Stimulated activated CD8-positive, alpha-beta memory T cell treated with anti-CD3 and anti-CD28 coated beads, Interleukin-12 subunit alpha, Interleukin-12 subunit beta, amount 100 ng/mL, for 24 hours (primary cell): ENCODE measurements around the gene CHN2.

Source experiments
- DNase-seq: peaks from one replicate; pipeline ENCODE4 v3.0.0-alpha.2; 2020; ENCODE audit errors: extremely low read depth

CHN2 gene

DNA sequence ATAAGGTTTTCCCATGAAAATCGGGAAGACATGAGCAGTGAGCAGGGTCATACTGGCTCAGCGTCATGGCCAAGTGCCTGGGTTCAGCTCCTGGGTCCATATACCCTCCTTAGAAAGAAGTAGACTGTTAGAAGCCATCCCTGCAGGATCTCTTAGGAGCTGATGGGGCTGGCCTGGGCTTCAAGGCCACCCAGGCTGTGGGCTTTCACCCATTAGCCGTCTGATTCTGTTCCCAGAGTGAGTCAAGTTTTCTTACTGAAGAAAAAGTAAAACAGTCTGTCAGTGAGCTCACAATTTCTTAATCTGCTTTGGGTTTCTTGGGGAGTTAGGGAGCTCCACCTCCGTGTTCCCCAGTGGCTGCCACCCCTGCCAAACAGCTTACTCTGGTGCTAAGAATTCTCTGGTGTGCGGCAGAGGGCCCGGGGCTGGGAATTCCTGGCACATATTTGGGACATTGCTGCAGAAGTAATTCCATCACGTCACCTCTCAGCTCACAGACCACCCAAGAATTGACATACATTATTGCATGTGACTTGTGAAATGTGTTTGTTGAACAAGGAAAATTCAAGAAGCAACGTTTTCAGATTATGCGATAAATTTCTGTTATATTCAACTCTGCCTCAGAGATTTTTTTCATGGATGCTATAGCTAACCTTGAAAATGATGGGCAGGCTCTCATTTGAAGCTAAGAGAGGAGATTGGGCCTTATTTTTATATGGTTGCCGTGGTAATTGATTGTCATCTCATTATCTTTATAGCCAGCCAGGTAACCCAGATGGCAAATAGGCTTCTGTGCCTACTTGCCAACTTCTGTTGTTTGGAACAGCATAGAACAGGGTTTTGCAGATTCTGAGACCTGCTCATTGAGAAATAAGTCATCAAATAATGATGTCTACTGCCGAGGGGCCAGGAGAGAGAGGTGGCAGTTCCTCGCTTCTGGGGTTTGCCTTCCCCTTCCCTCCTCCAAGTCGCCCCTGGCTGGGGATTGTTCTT is 166.4 kb downstream of the CHN2 start:
- DNase-seq = no peak

GRCh38 chr7:29362380-29362779 is 167.8 kb downstream of the CHN2 start:
- DNase-seq = no peak

- DNase-seq = no peak
Measured at GRCh38 chr7:29363636-29364425, 169.3 kb downstream of the CHN2 start.

GRCh38 chr7:29364661-29365060 is 170.1 kb downstream of the CHN2 start:
- no peak for DNase-seq

DNA sequence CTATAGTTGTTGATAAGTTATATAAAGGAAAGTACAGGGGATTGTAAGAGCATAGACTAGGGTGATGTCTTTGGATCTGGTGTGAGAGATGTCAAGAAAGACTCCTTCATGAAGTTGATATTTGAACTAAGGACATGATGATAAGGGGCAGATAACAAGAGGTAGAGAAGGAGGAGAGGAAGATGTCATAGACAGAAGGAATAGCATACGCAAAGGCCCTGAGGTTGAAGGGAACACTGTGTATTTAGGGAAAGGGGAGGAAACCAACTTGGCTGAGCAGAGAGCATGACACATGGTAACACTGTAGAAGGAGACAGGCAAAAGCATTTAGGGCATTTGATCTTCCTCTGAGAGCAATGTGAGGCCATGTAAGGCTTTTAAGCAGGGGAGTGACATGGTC is 170.8 kb downstream of the CHN2 start:
- DNase-seq = no peak

- no peak for DNase-seq
Measured at GRCh38 chr7:29367784-29368183, 173.2 kb downstream of the CHN2 start.

- DNase-seq = no peak
Measured at GRCh38 chr7:29369909-29370488, 175.4 kb downstream of the CHN2 start.

DNA sequence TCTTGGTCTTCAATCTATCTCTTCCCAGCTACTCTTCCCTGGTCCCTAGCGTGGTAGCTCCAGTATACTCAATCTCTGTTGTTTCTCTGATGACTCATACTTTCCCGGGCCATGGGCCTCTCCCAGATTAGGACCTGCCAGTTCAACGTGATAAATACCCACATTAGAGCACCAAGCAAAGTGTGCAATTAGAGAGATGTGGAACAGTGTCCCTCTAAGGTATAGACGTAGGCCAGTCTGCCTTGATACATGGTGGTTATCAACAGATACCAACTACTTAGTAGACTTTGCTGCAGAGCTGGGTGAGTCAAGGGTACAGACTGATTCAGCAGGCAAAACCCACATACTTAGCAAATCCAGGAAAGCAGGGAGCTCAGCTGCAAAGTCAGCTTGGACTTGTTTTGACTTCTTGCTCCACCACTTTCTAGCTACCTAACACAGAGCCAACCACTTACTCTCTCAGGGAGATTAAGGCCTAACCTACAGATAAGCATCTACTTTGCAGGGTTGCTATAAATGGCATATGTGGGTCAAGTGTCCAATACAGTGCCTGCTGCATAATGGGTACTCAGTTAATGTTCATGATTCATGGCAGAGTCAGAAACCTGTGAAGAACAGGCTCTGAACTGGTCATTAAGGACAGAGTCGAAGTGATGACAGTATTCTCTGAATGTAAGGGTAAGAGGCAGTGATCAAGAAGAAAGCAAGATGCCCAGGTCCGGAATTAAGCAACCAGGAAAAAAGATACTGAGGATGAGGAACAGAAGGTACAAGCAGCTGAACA is 176.1 kb downstream of the CHN2 start:
- DNase-seq = no peak

GRCh38 chr7:29371472-29371871 is 176.9 kb downstream of the CHN2 start:
- DNase-seq = no peak

GRCh38 chr7:29372351-29373090 is 177.9 kb downstream of the CHN2 start:
- DNase-seq = no peak

GRCh38 chr7:29375641-29376562 is 181.3 kb downstream of the CHN2 start:
- DNase-seq = no peak

DNA sequence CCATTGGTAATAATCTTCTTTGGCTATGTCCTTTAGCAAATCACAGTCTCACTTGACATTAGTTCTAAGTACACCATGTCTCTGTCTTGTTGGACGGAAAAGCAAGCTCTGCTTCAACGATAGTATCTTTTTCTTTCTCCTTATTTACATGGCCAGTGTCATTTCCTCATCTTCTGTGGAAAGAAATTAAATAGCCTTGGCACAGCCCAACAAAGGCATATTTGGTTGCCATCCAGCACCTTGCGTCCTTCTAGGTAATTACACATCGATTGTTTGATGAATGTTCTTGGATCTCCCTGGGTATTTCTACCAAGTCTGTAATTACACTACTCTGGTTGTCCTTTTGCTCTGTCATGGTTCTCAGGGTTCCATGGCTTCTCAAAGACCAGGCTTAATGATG is 183.1 kb downstream of the CHN2 start:
- no peak for DNase-seq

DNA sequence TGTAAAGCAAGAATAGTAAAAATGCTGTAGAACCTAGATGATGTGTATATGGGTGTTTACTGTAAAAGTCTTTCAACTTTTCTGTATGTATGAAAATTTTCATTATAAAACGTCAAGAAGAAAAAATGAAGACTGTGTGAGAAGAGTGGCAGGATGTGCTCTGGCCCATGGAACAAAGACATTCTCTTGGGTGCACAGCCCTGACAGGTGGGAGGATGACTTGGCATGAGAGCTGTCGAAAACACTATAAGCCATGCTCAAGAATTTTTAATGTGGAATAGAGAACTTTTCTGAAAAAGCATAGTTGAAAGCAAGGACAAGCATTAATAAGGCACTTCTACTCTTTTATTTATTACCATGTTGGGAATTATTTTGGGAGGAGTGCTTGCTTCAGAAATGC is 185.0 kb downstream of the CHN2 start:
- no peak for DNase-seq

GRCh38 chr7:29381206-29382094 is 186.9 kb downstream of the CHN2 start:
- DNase-seq = no peak

- no peak for DNase-seq
Measured at GRCh38 chr7:29384277-29384676, 189.7 kb downstream of the CHN2 start.

DNA sequence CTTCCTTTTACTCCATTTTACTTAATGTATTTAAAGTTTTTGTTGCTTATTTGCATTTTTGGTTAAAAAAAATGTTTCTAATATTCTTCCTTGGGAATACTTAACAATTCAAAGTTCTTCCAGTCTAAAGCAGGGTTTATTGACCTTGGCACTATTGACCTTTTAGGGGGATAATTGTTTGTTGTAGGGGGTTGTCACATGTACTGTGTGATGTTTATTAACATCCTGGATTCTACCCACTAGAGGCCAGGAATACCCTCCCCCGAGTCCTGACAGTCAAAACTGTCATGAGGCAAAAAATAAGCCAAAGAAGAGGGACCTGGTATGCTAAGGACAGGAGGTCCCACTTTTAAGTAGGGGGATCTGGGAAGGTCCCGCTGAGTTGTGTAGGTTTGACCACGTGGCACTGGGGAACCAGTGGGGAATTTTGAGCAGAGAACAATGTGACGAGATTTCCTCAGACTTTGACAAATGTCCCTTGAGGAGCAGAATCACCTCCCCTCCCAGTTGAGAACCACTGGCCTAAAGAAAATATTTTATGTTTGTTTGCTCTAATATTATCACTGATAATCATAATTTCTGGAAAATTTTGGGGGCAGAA is 190.7 kb downstream of the CHN2 start:
- no peak for DNase-seq

GRCh38 chr7:29386196-29386765 is 191.7 kb downstream of the CHN2 start:
- no peak for DNase-seq

DNA sequence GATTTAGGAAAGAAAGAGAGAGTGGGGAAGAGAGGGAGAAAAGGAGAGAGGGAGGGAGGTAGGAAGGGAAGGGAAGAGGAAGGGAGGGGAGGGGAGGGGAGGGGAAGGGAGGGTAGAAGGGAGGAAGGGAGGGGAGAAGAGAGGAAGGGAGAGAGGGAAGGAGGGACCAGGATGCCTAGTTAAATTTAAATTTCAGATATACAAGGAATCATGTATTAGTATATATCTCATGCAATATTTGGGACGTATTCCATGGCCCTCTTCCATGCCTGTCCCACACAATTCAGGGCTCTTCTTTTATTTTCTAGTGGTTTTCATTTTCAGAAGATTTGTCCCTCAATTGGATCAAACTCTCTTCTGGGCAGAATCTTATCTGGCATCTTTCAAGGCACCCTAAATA is 196.7 kb downstream of the CHN2 start:
- DNase-seq = no peak
